ENCODE results near the gene TH.

DNA sequence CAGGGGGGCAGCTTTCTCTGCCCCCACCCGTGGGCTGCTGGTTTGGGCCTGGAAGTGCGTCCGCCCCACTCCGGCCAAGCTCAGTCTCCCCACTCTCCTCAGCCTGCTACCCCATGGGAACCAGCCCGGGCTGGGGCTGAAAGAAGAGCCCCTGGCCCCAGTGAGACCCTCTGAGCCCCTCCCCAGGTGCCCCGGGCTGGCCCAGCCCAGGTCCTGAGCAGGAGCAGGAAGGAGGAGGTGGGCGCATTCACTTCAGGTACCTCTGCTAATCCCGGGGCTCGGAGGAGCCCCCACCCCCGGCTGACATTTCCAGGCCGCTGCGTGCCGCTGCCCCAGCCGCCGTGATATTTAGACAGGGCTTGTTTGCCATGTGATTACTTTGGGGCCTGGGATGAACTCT, 8.7 kb upstream of the TH start:
- TF ChIP-seq POLR2A (IDR thresholded peaks at IDR 0.05) = no peak
- TF ChIP-seq, protein P1, sequence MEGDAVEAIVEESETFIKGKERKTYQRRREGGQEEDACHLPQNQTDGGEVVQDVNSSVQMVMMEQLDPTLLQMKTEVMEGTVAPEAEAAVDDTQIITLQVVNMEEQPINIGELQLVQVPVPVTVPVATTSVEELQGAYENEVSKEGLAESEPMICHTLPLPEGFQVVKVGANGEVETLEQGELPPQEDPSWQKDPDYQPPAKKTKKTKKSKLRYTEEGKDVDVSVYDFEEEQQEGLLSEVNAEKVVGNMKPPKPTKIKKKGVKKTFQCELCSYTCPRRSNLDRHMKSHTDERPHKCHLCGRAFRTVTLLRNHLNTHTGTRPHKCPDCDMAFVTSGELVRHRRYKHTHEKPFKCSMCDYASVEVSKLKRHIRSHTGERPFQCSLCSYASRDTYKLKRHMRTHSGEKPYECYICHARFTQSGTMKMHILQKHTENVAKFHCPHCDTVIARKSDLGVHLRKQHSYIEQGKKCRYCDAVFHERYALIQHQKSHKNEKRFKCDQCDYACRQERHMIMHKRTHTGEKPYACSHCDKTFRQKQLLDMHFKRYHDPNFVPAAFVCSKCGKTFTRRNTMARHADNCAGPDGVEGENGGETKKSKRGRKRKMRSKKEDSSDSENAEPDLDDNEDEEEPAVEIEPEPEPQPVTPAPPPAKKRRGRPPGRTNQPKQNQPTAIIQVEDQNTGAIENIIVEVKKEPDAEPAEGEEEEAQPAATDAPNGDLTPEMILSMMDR (IDR thresholded peaks at IDR 0.05) = no peak
- no peak for TF ChIP-seq POLR2AphosphoS5 (IDR thresholded peaks at IDR 0.05)
- TF ChIP-seq EP300 (IDR thresholded peaks at IDR 0.05) = no peak

Data from suprapubic skin (tissue), 4 donors.